HG03442 (cell line): ENCODE data around the gene AP4S1.

ENCODE experiments used
- ATAC-seq: cut with Tn5 transposase; IDR thresholded peaks from one replicate; pipeline ENCODE4 v1.9.1; 2021; ENCODE audit warnings: mild to moderate bottlenecking, moderate library complexity; ENCODE audit not compliant: unreplicated experiment

Gene AP4S1, protein sequence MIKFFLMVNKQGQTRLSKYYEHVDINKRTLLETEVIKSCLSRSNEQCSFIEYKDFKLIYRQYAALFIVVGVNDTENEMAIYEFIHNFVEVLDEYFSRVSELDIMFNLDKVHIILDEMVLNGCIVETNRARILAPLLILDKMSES

DNA sequence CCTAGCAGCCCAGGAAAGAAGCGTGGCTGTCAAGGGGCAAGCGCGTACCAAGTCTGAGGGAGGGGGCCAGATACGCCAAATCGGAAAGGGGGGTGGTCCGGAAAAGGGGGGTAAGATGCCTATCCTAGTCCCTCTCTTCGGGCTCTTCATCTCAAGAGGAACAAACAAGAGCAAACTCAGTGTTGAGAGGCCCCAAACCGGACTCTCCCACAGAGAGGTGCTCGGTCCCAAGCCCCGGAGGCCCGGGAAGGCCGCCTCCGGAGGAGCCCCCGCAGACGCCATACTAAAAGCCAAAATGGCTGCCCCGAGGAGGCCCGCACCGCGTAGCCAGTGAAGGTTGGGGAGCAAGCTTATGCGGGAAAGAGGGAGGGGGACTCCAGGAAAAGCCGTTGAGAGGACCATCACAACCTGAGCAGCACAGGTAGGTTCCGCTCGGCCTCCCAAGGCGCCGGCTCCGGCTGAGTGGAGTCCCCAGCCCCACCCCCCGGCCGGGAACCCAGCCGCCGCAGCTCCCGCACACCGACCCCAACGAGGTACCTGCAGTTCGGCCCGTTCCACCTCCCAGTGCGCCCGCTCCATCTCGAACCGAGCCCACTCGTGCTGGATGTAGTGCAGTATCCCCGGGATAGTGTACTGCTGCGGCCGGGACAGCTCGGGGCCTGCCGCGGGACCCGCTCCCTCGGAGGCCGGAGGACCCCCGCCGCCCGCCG is at the start of gene AP4S1:
AP4S1 (plus strand) TSS at position 283 of the 710 bp plus-strand sequence. CDS start 40,548 bp downstream, outside the sequence.
- ATAC-seq, result peak; percentile 21

DNA sequence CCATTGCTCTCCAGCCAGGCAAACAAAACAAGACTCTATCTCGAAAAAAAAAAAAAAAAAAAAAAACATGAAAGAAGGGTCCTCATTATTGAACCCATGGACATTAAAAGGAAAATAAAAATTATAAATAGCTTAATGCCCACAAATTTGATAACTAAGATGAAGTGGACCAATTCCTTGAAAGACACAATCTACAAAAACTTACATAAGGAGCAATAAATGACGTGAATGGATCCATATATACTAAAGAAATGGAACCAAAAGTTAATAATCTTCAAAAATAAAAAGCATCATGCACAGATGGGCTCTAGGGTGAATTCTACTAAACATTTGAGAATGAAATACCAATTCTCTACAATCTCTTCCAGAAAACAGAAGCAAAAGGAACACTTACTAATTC is 47.7 kb upstream of the AP4S1 start:
- ATAC-seq, result no peak

DNA sequence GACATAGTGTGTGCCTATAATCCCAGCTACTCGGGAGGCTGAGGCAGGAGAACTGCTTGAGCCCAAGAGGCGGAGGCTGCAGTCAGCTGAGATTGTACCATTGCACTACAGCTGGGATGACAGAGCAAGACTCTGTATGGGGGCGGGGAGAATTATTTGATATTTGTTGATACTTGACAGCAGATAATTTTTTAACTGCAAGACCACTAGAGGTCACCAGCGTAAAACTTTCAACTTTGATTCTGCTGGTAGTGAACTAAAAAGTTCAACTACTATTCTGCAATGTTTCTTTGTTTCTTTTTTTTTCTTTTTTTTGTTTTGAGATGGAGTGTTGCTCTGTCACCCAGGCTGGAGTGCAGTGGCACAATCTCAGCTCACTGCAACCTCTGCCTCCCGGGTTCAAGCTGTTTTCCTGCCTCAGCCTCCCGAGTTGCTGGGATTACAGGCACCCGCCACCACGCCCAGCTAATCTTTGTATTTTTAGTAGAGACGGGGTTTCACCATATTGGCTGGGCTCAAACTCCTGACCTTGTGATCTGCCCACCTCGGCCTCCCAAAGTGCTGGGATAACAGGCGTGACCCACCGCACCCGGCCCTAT is 45.2 kb upstream of the AP4S1 start:
- ATAC-seq, result peak; percentile 65

- no peak for ATAC-seq
Observed at GRCh38 chr14:30980980-30981379, 44.5 kb upstream of the AP4S1 start.

DNA sequence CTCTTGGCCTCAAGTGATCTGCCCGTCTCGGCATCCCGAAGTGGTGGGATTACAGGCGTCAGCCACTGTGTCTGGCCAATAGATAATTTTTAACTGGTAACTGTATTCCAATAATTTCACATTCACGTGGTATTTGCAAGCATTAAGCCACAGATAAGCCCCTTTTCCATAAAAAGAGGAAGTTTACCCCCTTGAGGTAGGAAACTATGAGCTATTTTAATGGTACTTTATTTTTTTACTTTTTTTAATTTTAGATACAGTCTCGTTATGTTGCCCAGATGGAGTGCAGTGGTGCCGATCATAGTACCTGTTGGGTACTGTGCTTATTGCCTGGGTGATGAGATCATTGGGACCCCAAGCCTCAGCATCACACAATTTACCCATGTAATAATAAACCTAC is 42.9 kb upstream of the AP4S1 start:
- ATAC-seq, result no peak

- ATAC-seq, result no peak
Observed at GRCh38 chr14:30983858-30984257, 41.6 kb upstream of the AP4S1 start.

DNA sequence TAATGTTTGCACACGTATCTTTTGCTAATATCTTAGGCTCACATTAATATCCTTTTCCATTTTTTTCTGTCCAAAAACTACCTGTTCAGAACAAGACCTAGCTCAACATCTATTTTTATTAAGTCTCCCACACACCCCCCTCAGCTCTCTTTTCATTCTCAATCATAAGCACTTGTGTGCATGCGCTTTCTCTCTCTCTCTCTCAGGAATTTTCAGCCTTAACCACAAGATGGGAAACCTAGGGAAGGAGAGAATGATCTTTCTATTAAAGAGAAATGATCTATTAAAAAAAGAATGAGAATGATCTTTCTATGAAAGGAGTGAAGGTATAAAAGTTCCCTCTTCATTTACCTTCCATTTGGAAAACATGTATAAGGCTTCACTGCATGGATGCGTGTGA is 39.7 kb upstream of the AP4S1 start:
- ATAC-seq, result no peak

DNA sequence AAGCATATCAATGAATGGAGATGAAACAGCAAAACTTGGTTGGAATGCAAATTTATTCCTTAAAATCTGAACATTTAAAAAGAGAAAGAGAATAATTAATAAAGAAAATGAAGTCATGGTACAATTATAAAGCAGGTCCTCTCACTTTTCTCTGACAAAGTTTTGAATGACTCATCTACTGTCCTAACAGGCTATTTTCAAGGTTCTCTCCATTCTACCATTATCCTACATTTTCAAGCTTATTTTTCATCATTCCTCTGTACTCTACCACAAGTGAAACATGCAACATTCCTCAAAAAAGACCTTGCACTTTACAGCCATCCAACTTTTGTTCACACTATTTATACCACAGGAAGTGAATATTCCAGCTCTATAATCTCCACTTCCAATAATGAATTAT is 36.9 kb upstream of the AP4S1 start:
- ATAC-seq, result no peak

DNA sequence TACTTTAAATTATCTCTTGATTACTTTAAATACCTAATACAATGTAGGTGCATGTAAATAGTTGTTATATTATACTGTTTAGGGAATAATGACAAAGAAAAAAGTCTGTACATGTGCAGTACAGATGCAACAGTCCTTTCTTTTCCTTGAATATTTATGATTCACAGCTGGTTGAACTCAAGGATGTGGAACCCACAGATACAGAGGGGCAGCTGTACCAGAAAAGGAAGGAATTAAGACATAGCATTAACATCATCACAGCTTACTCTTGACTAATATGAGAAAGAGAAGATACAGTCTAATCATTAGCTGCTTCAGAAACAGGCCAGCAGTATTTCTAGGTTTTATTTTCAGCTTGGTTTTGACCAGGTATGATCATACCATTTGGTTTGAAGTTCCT is 34.7 kb upstream of the AP4S1 start:
- no peak for ATAC-seq

DNA sequence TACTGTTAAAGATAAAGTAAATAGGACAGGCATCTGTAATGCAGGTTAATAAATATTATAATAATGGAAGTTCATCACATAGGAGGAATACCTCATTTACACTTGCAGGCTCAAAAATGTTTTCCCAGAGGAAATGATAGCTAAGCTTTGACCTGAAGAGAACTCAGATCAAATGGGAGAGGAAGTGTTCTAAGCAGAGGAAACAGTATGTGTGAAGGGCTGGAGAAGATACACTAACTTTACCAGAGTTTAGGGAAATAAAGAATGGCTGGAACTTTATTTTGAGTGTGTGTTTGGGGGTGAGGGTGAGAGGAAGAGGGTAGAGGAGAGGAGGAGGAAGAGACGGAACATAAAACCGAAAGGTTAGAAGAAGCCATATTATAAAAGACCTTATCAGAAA is 34.0 kb upstream of the AP4S1 start:
- ATAC-seq, result no peak

- ATAC-seq, result no peak
Observed at GRCh38 chr14:30993071-30993470, 32.4 kb upstream of the AP4S1 start.

- peak; percentile 72 for ATAC-seq
Observed at GRCh38 chr14:30994681-30995620, 30.5 kb upstream of the AP4S1 start.

- no peak for ATAC-seq
Observed at GRCh38 chr14:30995689-30996088, 29.8 kb upstream of the AP4S1 start.

GRCh38 chr14:30996892-30997659 is 28.4 kb upstream of the AP4S1 start:
- no peak for ATAC-seq

GRCh38 chr14:30998100-30998706 is 27.2 kb upstream of the AP4S1 start:
- no peak for ATAC-seq

GRCh38 chr14:30999038-30999773 is 26.2 kb upstream of the AP4S1 start:
- ATAC-seq, result no peak

DNA sequence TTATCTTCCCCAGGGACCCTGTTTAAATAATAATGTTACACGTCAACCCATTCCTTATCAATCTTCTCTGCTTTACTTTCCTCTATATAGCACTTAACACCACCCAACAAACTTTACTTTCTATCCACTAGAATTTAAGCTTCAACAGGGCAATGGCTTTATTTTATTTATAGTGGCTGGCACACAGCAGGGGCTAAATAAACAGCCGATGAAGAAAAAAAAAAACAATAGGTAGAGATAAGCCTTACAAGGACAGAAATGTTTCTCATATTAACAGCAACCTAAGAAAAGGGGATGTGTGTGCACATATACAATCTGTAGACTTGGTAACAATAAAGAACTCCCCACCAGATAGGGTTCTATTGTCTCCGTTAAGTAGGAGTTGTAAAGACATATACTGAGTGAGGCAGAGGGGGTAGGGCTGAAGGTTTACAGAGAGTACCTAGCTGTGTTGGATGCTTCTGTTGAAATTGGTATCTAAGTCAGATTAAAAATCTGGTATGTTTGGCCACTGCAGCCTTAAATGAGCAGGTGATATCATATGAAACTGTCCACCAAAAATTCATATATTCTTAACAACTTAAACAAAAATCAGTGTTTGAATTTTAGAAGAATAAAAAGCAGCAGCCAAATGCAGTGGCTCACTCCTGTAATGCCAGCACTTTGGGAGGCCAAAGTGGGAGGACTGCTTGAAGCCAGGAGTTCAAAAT is 24.7 kb upstream of the AP4S1 start:
- ATAC-seq, result no peak

GRCh38 chr14:31001339-31001658 is 24.1 kb upstream of the AP4S1 start:
- no peak for ATAC-seq

DNA sequence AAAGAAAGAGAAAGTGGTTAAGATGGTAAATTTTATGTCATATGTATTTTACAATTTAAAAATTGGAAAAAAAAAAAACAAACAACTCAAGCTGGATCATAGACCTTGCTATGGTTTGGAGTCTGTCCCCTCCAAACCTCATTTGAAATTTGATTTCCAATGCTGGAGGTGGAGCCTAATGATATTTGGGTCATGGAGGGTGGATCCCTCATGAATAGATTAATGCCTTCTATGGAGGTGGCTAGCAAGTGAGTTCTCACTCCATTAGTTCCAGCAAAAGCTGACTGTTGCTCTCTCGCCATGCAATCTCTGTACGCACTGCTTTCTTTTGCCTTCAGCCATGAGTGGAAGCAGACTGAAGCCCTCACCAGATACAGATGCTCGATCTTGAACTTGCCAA is 22.2 kb upstream of the AP4S1 start:
- ATAC-seq, result no peak
